DND-41 (cell line): ENCODE measurements around the gene NUP37.
"Not testable (repeated sequence)": the region's sequence is repeated elsewhere in the genome, so short reads cannot be mapped to it uniquely, and the experiment has no call there.

Source experiments
- ATAC-seq: fragments of 200-7000 bp; cut with Tn5 transposase; 3 replicates; pipeline ENCODE4 v1.9.1; 2021; ENCODE audit warnings: low read depth; ENCODE audit not compliant: insufficient read depth
- DNase-seq: peaks from one replicate; pipeline ENCODE4 v3.0.0-alpha.2; 2020
- H2AFZ ChIP-seq: 2 replicates; pipeline ENCODE4 v1.6.0; 2012; ENCODE audit warnings: low read depth, low read length
- H3K27ac ChIP-seq: 2 replicates; pipeline ENCODE4 v1.5.1; 2012; ENCODE audit warnings: low read length, inconsistent platforms
- H3K27me3 ChIP-seq: fragments of 200-600 bp; sonication (generic); 2 replicates; pipeline ENCODE4 v1.6.0; 2012; ENCODE audit warnings: low read length, mild to moderate bottlenecking, inconsistent platforms; ENCODE audit not compliant: insufficient read depth, poor library complexity
- H3K36me3 ChIP-seq: 2 replicates; pipeline ENCODE4 v1.5.1; 2012; ENCODE audit warnings: low read length, inconsistent platforms; ENCODE audit not compliant: insufficient read depth
- H3K4me1 ChIP-seq: 2 replicates; pipeline ENCODE4 v1.5.1; 2012; ENCODE audit warnings: mild to moderate bottlenecking, low read length; ENCODE audit not compliant: insufficient read depth
- H3K4me2 ChIP-seq: 2 replicates; pipeline ENCODE4 v1.6.0; 2012; ENCODE audit warnings: mild to moderate bottlenecking, moderate library complexity, low read length, inconsistent platforms; ENCODE audit not compliant: insufficient read depth
- H3K4me3 ChIP-seq, 2 experiments: fragments of 200-600 bp in 1 of 2; shearing (Covaris generic) in 1 of 2; 2 replicates each; pipeline ENCODE4 v1.5.1; 2012 to 2016; ENCODE audit warnings: inconsistent platforms in 2 of 2, low read length in 2 of 2, mild to moderate bottlenecking in 2 of 2, low read depth in 1 of 2, moderate library complexity in 1 of 2
- H3K79me2 ChIP-seq: 2 replicates; pipeline ENCODE4 v1.6.0; 2012; ENCODE audit warnings: low read length, inconsistent platforms; ENCODE audit not compliant: insufficient read depth
- H3K9ac ChIP-seq: 2 replicates; pipeline ENCODE4 v1.6.0; 2012; ENCODE audit warnings: low read depth, mild to moderate bottlenecking, inconsistent platforms, low read length, moderate library complexity
- H3K9me3 ChIP-seq: 2 replicates; pipeline ENCODE4 v1.5.1; 2012; ENCODE audit warnings: low read length, moderate library complexity, mild to moderate bottlenecking, inconsistent platforms; ENCODE audit not compliant: insufficient read depth, severe bottlenecking
- H4K20me1 ChIP-seq: 2 replicates; pipeline ENCODE4 v1.6.0; 2012; ENCODE audit warnings: low read length; ENCODE audit not compliant: insufficient read depth
- CTCF ChIP-seq: IDR thresholded peaks from 2 replicates; pipeline ENCODE4 v1.5.1; 2012; ENCODE audit warnings: borderline replicate concordance, low read length, moderate library complexity, mild to moderate bottlenecking; ENCODE audit not compliant: poor library complexity, severe bottlenecking; ENCODE audit errors: extremely low read depth
- EZH2 ChIP-seq: IDR thresholded peaks from 3 replicates; pipeline ENCODE4 v1.6.1; 2012; ENCODE audit warnings: borderline replicate concordance, low read depth, mild to moderate bottlenecking, moderate library complexity, low read length, inconsistent platforms; ENCODE audit not compliant: severe bottlenecking

The NUP37 gene

GRCh38 chr12:102096855-102097254 is 23.1 kb downstream of the NUP37 start:
- Histone ChIP-seq H3K9me3 (no peaks in the 10 kb centered on the region), H3K79me2 (no peaks in the 10 kb centered on the region; the same call in 1 of the 2 replicates), H3K27ac (no peak overlapping the region), H3K27me3 (no peaks in the 10 kb centered on the region), H3K4me2 (no peak overlapping the region), H3K9ac (no peak overlapping the region), H3K36me3 (peaks cover 53% of the 10 kb centered on the region), H2AFZ (no peak overlapping the region), H3K4me3 (no peak overlapping the region), H3K4me1 (no peaks in the 10 kb centered on the region), H4K20me1 (no peaks in the 10 kb centered on the region)
- DNase-seq (no peak), ATAC-seq (no peak)
- TF ChIP-seq EZH2 (no peak), CTCF (no peak)

- Histone ChIP-seq H3K27ac (no peak overlapping the region), H2AFZ (no peak overlapping the region), H3K4me3 (no peak overlapping the region), H3K4me2 (no peak overlapping the region), H3K79me2 (no peaks in the 10 kb centered on the region; the same call in 1 of the 2 replicates), H3K36me3 (peaks cover 56% of the 10 kb centered on the region), H3K4me1 (no peaks in the 10 kb centered on the region), H4K20me1 (no peaks in the 10 kb centered on the region), H3K9me3 (no peaks in the 10 kb centered on the region), H3K27me3 (no peaks in the 10 kb centered on the region), H3K9ac (no peak overlapping the region)
- peak; percentile 86 for ATAC-seq
- TF ChIP-seq EZH2 (no peak), CTCF (peak; percentile 70)
- DNase-seq = no peak
Observed at GRCh38 chr12:102095677-102096263, 24.1 kb downstream of the NUP37 start.

GRCh38 chr12:102093319-102093718 is 26.6 kb downstream of the NUP37 start:
- no peak for DNase-seq
- TF ChIP-seq CTCF (no peak), EZH2 (no peak)
- no peak overlapping the region for H3K4me2 ChIP-seq

GRCh38 chr12:102089228-102089835 is 30.6 kb downstream of the NUP37 start:
- not testable (repeated sequence) for H3K27me3 ChIP-seq, ATAC-seq, H3K4me3 ChIP-seq, H3K79me2 ChIP-seq, H4K20me1 ChIP-seq, H3K4me1 ChIP-seq, H3K4me2 ChIP-seq, H3K9me3 ChIP-seq, H3K9ac ChIP-seq, H2AFZ ChIP-seq, H3K27ac ChIP-seq
- H3K36me3 ChIP-seq = peaks cover 47% of the 10 kb centered on the region
- peak; percentile 13 for DNase-seq

More at GRCh38 chr12:102093319-102093718, 26.6 kb downstream of the NUP37 start:
- Histone ChIP-seq H3K9me3 (peaks cover 6% of the 10 kb centered on the region), H3K79me2 (no peaks in the 10 kb centered on the region; the same call in 1 of the 2 replicates), H3K36me3 (peaks cover 51% of the 10 kb centered on the region), H4K20me1 (no peaks in the 10 kb centered on the region), H3K4me3 (no peak overlapping the region), H3K27me3 (no peaks in the 10 kb centered on the region), H2AFZ (no peak overlapping the region), H3K4me1 (no peaks in the 10 kb centered on the region), H3K9ac (no peak overlapping the region), H3K27ac (no peak overlapping the region)
- no peak for ATAC-seq
